ENCODE results near the gene STXBP3. TPM values are rescaled to one million over a fixed set of nuclear protein-coding genes. Genes with fewer than 3 reads are reported as not detected.
A peak's percentile ranks its signal among the peaks of the same experiment; 100 is the strongest.

Gene STXBP3
- total and polyA plus RNA-seq, 2 of the 13 experiments (the other 11 are each of a cell fraction or from before 2014, with no cell fraction given), result 13.0 to 20.8 TPM

- TF ChIP-seq ZNF230 (CRISPR knock-in tag; IDR thresholded peaks at IDR 0.05) (peak; percentile 26; the same call in 1 of the 2 replicates), HNF4A (CRISPR knock-in tag; IDR thresholded peaks at IDR 0.05) (0 out of 2 replicates have a peak, but pooled peaks have one; percentile 25), ZNF713 (CRISPR knock-in tag; IDR thresholded peaks at IDR 0.05) (no peak), HNRNPLL (IDR thresholded peaks at IDR 0.05; ENCODE audit: low read depth, low read length, poor library complexity, severe bottlenecking) (peak; percentile 94), ZNF33B (CRISPR knock-in tag; IDR thresholded peaks at IDR 0.05) (peak; percentile 63; the same call in 1 of the 2 replicates), NFE2L1 (CRISPR knock-in tag; IDR thresholded peaks at IDR 0.05; ENCODE audit: borderline replicate concordance) (no peak), MEIS1 (CRISPR knock-in tag; IDR thresholded peaks at IDR 0.05; ENCODE audit: borderline replicate concordance) (peak; percentile 43), KLF11 (CRISPR knock-in tag; IDR thresholded peaks at IDR 0.05) (no peak), CENPBD1 (CRISPR knock-in tag; IDR thresholded peaks at IDR 0.05; ENCODE audit: borderline replicate concordance, low read depth) (no peak; the same call in 1 of the 2 replicates), ZHX1 (CRISPR knock-in tag; IDR thresholded peaks at IDR 0.05; ENCODE audit: low read depth) (peak; percentile 44; the same call in 1 of the 2 replicates), ZNF335 (CRISPR knock-in tag; IDR thresholded peaks at IDR 0.05) (peak; percentile 50; the same call in 1 of the 2 replicates), ASH2L (IDR thresholded peaks at IDR 0.05; ENCODE audit: insufficient read length, low read depth, low read length) (peak; percentile 57), EED (CRISPR knock-in tag; IDR thresholded peaks at IDR 0.05) (no peak), ZNF562 (CRISPR knock-in tag; IDR thresholded peaks at IDR 0.05; ENCODE audit: borderline replicate concordance) (no peak), CEBPB (IDR thresholded peaks at IDR 0.05; ENCODE audit: borderline replicate concordance, low read depth, low read length) (no peak), POLR2G (IDR thresholded peaks at IDR 0.05; ENCODE audit: low read depth, low read length) (peak; percentile 86), KAT8 (CRISPR knock-in tag; IDR thresholded peaks at IDR 0.05) (peak; percentile 82), AGO1 (IDR thresholded peaks at IDR 0.05; ENCODE audit: low read depth, low read length, poor library complexity, severe bottlenecking) (peak; percentile 52), KDM4B (CRISPR knock-in tag; IDR thresholded peaks at IDR 0.05) (peak; percentile 85; the same call in 1 of the 2 replicates)
- TF ChIP-seq, protein P1, sequence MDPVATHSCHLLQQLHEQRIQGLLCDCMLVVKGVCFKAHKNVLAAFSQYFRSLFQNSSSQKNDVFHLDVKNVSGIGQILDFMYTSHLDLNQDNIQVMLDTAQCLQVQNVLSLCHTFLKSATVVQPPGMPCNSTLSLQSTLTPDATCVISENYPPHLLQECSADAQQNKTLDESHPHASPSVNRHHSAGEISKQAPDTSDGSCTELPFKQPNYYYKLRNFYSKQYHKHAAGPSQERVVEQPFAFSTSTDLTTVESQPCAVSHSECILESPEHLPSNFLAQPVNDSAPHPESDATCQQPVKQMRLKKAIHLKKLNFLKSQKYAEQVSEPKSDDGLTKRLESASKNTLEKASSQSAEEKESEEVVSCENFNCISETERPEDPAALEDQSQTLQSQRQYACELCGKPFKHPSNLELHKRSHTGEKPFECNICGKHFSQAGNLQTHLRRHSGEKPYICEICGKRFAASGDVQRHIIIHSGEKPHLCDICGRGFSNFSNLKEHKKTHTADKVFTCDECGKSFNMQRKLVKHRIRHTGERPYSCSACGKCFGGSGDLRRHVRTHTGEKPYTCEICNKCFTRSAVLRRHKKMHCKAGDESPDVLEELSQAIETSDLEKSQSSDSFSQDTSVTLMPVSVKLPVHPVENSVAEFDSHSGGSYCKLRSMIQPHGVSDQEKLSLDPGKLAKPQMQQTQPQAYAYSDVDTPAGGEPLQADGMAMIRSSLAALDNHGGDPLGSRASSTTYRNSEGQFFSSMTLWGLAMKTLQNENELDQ (CRISPR knock-in tag; IDR thresholded peaks at IDR 0.05; ENCODE audit: borderline replicate concordance), result no peak
- TF ChIP-seq, protein P2, sequence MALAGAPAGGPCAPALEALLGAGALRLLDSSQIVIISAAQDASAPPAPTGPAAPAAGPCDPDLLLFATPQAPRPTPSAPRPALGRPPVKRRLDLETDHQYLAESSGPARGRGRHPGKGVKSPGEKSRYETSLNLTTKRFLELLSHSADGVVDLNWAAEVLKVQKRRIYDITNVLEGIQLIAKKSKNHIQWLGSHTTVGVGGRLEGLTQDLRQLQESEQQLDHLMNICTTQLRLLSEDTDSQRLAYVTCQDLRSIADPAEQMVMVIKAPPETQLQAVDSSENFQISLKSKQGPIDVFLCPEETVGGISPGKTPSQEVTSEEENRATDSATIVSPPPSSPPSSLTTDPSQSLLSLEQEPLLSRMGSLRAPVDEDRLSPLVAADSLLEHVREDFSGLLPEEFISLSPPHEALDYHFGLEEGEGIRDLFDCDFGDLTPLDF (CRISPR knock-in tag; IDR thresholded peaks at IDR 0.05), result peak; percentile 51; the same call in 1 of the 2 replicates
- TF ChIP-seq, protein P3, sequence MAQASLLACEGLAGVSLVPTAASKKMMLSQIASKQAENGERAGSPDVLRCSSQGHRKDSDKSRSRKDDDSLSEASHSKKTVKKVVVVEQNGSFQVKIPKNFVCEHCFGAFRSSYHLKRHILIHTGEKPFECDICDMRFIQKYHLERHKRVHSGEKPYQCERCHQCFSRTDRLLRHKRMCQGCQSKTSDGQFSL (CRISPR knock-in tag; IDR thresholded peaks at IDR 0.05), result peak; percentile 49; the same call in 1 of the 2 replicates
These were observed at the start of gene STXBP3 (continued) for GRCh38 chr1:108746382-108747170.
